Measurements from ENCODE around the gene C1orf52.
"Not testable (repeated sequence)": the region's sequence is repeated elsewhere in the genome, so short reads cannot be mapped to it uniquely, and the experiment has no call there.

The C1orf52 gene

DNA sequence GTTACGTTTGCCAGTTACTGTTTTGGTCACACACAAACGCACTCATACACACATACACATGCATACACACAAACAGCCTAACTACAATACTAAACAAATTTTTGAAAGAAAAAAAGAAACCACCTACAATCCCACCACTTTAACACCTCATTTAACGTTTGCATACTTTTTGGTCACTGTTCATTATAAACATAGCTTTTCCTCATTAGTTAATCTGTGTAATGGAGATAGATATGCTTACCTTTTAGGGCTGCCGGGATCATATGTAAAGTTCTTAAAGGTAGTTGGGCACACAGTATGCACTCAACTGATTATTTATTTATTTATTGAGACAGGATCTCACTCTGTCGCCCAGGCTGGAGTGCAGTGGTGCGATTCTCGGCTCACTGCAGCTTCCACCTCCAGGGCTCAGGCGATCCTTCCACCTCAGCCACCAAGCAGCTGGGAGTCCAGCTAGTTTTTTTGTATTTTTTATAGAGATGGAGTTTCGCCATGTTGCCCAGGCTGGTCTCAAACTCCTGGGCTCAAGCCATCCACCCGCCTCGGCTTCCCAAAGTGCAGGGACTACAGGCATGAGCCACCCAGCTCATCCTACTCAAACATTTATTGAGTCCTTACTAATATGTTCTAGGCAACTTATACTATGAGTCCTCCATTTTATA is 17.6 kb upstream of the C1orf52 start:
- no peak for DNase-seq

DNA sequence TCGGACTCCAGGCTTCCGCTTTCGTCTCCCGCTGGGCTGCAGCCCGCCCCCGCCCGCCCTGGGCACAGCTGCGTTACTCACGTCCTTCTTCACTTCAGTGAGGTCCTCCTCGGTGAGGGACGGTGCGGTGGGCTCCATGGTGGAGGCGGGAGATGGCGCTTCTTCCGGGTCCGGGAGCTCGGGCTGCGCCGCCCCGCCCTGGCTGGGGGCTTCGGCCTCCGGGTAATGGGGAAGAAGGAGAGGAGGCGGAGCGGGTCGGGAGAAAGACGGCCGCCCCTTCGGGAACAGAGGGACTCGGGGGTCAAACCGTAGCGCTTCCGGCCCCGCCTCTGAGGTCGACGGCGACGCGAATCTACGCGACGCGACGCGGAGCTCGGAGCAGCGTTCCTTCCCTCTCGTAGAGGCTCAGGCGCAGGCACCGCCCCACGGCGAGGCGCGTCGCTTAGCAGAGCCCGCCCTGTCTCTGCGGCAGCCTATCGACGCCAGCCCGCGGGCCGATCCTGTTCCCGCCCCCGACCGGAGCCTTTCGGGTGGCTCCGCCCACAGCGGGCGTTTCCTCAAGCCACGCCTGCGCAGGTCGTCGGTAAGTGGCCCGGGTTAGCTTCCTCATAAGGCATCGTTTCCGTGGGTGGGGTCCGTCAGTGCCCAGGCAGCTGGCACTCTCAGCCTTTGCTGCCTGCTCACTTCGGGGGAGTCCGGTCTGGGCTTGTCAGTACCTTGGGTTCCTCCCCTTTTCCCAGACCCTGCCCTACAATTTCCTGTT is 16.9 kb upstream of the C1orf52 start, which contains the start of gene BCL10:
Gene BCL10, minus strand, starts transcription at position 418 of the 763 bp plus-strand sequence. Its CDS starts 280 bp downstream, at position 138.
- peak; percentile 98 for DNase-seq

DNA sequence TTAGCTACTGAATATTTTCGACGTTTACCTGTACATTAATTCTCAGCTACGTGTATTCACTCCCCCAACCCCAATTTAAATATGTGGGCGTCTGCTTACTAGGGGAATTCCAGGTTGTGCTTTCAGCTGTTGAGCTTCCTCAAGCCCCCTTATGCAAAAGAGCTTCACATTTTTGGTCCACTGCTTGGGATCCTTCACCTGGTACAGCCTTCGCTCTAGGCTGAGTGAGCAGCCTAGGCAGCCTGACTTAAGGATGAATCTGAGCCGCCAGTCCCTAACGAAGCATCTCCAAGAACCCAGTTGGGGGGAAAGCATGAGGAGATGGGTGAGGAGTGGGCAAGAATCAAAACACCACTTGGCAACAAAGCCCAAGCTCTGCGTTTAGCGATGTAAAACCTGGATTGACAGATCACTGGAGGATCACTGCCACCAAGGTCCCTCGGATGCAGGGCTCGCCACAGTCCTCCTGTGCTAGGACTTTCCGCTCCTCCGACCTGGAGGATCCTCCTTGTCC is 16.3 kb upstream of the C1orf52 start:
- no peak for DNase-seq

DNA sequence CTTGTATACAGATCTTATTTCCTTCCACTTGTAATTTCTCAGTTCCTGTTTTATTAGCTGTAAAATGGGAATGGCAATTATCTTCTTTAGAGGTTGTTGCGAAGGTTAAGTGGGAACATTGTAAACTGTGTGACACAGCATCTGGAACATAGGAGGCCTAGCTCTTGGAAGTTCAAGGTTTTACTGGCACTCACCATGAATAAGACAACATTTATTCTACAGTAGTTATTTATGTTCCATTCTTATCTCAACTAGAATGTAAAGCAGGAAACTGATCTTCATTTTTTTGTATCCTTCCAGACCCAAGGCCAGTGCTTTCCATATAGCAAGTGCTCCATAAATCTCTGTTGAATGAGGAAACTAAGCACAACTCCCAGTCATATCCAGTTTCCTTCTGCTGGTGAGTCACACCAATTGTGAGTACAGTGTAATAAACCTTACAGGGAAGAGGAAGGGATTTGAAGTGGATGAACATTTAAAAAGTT is 15.5 kb upstream of the C1orf52 start:
- peak; percentile 25 for DNase-seq

DNA sequence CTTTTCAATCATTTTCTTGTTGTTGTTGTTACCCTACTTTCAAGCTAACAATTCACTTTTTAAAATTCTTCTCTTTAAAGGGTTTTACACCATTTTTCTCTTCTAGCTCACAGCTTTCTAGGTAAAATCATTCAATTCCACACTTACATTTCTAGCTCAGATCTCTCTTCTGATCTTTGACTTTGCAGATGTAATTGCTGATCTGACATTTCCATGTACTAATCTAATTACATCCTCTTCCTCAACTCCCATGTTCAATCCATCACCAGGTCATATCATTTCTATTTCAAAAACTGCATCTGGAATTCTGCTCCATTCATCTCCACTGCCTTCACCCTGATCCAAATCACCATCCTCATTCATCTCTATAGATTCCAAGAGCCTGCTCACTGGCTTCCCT is 13.9 kb upstream of the C1orf52 start:
- DNase-seq = no peak

DNA sequence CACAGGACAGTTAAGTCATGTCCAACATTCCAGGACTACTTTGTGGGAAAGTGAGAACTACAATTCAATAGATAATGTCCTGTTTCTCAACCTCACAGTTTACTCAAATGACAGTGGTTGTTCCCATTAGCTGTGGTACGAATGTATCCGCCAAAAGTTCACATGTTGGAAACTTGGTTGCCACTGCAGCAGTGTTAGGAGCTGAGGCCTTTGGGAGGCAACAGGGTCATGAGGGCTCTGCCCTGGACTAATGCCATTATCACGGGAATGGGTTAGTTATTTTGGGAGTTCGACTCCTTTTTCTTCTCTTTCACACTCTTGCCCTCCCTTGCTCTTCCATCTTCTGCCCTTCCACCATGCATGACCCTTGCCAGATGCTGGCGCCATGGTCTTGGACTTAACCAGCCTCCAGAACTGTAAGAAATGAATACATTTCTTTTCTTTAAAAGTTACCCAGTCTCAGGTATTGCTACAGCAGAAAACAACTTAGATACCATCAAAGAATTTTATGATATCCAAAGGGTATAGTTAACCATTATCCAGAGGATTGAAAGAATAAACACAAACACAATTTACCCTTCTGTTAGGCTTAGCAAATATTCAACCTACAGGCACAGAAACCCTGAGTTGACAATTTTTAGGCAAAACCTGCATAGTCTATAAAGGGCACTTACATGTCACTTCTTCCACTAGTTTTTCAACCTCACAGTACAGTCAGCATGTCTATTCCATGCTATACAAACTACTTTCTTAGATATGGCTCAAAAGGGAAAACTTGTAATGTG is 9.5 kb upstream of the C1orf52 start:
- no peak for DNase-seq

DNA sequence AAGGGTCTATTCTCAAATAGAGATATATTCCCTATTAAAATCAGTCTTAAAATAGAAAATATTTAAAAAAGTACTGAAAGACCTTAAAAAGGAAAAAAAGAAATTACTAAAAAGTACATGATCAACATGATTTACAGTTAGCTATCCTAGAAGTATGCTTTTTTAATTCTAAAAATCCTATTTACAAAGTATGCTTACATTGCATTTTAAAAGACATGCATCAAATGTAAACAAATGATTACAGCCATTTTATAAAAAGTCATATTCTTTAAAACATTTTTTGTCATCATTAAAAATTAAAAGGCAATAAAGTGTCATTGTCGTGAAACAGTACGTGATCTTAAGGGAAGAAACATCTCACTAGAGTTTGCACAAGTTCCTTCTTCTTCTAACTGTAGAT is 7.9 kb upstream of the C1orf52 start:
- DNase-seq = no peak

DNA sequence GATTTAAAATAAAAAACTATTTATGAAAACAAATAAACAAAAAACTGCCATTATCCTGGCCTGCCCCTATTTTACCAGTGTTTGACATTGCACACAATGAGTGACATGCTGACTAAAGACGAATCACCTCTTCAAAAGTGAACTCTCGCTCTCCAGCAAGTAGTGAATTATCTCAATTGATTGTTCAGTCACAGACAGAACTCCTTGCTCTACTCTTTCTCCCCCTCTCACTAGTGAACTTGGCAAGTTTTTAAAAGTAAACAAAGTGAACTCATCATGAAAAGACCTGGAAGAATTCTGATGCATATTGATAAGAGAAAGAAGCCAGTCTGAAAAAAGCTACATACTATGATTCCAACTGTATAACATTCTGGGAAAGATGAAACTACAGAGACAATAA is 4.7 kb upstream of the C1orf52 start:
- no peak for DNase-seq

DNA sequence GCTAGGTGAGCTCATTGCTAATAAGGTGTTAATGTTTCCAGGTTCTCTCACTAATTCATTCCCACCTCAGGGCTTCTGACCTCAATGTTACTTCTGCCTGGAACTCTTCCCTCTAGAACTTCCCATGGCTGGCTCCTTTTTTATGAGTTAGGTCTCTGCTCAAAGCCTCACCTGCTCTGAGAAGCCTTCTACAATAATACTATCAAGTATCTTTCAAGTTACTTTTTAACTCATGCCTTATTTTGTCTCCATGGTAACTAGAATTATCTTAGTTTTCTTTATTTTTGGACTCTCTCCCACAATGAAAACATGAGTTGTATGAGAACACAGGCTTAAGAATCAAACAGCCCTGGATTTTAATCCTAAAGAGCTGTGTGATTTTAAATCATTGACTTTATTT is 3.5 kb upstream of the C1orf52 start:
- no peak for DNase-seq

DNA sequence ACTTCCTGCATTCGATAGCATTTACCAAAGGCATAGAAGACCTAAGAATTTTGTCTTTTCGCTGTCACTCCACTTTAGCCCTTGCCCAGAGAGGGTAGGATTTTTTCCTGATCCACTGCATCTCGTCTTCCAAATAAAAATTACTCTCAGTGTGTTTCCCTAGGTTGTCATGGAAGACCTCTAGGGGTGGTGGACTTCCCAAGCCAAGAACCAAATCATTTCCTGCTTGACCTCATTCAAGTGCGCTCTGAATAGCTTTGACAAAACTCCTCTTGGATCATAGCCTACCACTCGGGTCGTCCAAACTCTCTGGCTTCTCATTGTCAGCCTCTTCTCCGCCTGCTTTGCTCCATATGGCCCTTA is 431 bp upstream of the C1orf52 start:
- no peak for DNase-seq

DNA sequence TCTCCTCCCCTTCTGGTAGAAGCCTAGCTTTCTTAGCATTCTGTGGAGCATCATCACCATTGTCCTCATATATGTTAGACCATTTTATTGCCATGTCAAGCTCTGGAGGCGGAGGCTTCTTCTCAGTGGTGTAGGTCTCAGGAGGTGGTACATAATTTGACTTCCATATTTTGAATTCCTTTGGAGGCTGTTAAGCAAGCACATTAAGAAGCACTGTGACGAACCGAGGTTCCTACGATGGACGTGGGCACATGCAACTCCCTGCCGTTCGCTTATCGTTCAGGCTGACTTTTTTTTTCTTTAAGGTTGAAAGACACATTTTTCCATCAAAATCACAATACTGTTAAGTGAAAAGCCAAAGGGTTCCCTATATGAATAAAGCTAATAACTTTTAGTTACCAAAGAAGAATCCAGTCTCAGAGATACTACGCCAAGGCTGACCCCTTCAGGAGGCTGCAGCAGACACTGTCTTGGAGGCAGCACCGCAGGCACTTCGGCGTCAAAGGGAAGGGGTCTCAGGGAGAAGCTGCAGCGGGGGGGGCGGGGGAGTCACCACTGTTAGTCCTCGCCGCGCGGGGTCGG is 835 bp downstream of the C1orf52 start:
- DNase-seq = peak; percentile 25

DNA sequence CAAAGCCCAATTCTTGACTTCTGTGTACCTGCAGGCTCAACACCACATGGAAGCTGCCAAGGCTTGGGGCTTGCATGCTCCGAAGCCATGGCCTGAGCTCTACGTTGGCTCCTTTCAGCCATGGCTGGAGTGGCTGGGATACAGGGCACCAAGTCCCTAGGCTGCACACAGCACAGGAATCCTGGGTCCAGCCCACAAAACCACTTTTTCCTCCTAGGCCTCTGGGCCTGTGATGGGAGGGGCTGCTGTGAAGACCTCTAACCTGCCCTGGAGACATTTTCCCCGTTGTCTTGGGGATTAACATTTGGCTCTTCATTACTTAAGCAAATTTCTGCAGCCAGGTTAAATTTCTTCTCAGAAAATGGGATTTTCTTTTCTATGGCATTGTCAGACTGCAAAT is 10.4 kb downstream of the C1orf52 start:
- not testable (repeated sequence) for DNase-seq

DNA sequence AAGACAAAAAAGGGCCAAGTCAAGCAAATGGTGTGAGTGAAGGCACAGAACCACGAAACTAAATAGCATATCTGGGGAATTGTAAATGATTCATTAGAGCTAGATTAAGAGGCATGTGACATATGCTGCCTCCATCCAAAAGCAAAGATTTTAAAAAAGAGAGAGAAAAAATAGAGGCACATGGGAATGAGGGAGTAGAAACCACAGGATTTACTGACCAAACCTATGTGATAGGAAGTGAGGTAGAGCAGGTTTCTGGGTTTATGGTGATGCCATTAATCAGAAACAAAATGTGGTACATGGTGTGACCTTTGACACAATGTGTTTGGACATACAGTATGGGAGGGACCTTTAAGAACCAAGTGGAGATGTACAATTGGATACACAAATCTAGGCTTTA is 13.6 kb downstream of the C1orf52 start:
- no peak for DNase-seq

DNA sequence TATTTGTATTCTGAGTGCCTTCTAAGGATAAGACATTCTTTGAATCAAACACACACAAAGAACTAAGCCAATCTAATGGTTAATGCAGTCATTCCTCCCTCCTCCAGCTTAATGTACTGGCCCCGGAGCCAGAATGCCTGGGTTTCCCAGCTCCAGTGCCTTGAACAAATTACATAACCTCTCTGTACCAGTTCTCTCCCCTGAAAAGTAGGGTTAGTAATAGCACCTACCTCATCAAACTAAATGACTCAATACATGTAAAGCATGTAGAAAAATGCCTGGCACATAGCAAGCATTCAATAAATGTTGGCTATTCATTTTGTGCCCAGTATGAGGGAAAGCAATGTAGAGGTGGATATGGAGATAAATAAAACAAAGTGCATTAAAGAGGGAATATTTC is 14.0 kb downstream of the C1orf52 start:
- DNase-seq = no peak

DNA sequence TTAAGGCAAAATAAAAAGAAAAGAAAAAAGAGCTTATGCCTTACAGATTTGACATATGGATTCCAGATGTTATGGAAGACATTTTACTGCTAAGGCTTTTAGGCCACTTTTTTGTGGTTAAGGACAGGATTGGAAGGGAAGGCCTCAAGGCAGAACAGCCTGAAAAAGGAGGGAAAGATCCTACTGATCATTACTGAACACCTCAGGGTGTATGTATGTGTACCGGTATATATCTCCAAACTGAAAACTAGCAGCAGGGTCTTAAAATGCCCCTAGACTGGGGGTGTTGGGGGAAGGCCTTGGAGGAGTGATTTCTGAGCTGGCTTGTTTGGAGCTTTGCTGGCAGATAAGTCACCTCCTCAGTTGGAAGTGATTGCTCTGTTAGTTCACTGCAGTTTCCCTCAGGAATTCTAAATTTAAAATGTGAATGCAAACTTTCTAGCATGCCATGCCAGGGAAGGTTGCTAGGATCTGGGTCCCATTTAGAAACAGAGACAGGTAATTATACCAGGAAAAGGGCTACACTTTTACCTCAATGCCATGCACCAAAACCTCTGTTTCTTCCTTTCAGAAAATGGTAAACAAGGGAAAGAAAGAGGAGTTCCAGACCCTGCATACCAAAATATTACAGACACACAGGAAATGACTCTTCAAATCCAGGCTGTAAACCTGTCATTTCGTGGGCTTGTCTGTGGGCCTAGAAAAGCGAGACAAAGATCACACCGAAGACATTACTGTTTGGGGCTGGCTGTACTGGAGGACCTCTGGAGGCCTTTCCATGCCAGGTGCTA is 15.0 kb downstream of the C1orf52 start:
- DNase-seq = peak; percentile 31

DNA sequence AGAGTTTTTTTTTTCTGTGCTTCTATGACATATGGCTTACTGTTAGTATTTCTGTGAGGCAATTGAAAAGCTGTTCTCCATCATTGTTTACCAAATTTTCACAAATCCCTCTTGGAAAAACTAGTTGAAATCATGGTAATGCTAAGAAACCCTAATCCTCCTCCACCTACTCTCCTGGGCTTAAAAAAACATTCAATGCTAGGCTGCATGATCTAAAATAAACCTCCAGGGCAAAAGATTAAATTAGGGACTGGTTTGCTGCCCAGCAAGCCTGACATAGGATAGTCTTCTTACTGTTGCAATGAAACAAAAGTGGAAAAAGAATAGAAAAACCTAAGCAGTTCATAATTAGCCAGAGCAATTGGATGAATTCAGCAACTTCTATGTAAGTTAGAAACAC is 16.1 kb downstream of the C1orf52 start:
- no peak for DNase-seq

DNA sequence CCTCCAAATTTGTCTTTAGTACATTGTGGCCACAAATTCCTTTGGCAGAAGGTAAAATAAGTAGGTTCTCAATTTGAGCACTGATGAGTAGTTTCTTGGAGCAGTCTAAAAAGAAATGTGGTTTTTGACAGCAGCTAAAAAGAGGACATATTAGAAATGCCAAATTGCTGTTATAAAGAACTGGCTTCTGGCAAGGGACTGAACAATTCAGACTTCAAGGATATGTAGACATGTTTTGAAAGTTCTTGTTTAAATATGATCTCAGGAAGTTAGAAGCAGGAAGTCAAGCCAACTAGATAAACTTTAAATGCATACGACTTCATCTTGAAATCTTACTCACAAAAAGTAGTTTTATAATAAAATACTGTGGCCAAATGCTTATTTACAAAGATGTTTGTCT is 18.8 kb downstream of the C1orf52 start:
- DNase-seq = no peak

DNA sequence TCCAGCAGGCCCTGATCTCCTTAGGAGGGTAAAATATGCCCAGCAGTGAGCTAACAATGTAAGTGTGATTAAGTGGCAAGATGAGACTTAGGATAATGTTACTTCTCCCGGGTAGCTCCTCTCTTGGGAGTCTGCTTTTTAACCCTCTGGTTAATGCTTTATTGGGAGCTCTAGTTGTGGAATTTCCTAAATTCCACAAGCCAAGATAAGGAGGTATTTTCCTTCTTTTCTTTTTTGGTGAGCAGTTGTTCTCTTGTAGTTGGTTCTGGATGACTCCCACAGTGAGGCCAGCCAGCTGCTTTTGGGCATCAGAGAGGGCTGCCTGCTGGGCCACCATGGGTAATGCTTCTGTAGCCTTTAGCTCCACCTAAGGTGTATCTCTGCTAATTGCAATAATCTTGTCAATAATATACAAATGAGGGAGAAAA is 19.3 kb downstream of the C1orf52 start:
- peak; percentile 67 for DNase-seq

DNA sequence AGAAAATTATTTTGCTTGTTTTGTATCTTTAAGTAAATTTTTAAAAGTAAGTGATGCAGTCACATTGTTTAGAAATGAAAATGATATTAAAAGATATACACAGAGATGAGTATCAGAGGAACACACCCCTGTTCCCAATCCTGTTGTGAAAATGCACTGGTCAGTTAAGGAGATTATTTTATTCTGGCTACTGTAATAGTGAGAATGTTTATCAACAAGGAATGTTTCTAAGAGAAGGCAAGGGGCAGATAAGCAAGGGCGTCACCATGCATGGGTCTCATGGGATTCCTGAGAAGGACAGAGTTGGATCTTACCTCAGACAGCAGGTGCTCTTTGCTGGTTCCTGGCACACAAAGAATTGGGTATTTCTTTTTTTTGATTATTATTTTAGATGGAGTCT is 21.8 kb downstream of the C1orf52 start:
- no peak for DNase-seq

DNA sequence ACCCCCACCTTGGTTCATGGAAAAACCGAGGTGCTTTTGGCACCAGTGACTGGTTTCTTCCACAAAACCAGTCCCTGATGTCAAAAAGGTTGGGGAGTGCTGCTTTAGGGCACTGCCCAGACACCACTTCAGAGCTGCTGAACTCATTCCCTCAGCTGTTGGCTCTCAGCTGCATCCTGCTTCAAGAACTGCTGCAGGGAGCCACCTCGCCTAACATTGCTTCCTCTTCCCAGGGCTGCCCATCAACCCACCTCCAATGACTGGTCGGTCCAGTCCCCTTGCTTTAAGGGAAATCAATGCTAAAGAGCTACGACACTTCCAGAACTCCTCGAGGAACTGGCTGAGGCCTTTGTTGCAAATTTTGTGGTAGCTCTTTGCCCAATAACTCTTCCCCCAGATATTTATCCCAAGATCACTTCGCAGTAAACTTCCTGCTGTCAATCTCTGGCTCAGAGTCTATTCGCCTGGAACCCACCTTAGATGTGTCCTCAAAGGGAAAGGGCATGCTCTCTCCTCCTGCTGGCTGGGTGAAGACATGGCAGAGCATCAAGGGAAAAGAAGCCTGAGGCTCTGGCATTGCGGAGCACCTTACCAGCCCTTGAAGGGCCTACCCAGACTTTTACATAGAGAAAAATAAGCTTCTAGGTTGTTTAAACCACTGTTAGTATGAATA is 29.0 kb downstream of the C1orf52 start:
- DNase-seq = no peak

DNA sequence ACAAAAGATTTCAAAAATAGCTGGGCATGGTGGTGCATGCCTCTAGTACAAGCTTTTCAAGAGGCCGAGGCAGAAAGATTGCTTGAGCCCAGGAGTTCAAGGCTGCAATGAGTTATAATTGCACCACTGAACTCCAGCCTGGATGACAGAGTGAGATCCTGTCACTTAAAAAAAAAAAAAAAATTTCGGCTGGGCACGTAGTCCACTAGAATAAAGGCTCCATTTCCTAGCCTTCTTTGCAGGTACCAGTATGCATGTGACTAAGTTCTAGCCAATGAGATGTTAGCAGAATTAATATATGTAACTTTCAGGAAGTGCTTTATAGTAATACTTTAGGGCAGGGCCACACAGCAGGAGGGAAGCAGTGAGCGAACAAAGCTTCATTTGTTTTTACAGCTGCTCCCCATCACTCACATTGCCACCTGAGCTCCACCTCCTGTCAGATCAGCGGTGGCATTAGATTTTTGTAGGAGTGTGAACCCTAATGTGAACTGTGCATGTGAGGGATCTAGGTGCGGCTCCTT is 29.8 kb downstream of the C1orf52 start:
- no peak for DNase-seq

Measured in OCI-M1 (cell line).